Activated T-cell treated with anti-CD3 and anti-CD28 coated beads for 24 hours (primary cell): ENCODE data around the gene KCP.

Experiments
- DNase-seq: peaks from one replicate; pipeline ENCODE4 v3.0.0-alpha.2; 2020; ENCODE audit warnings: low read depth

KCP gene

DNA sequence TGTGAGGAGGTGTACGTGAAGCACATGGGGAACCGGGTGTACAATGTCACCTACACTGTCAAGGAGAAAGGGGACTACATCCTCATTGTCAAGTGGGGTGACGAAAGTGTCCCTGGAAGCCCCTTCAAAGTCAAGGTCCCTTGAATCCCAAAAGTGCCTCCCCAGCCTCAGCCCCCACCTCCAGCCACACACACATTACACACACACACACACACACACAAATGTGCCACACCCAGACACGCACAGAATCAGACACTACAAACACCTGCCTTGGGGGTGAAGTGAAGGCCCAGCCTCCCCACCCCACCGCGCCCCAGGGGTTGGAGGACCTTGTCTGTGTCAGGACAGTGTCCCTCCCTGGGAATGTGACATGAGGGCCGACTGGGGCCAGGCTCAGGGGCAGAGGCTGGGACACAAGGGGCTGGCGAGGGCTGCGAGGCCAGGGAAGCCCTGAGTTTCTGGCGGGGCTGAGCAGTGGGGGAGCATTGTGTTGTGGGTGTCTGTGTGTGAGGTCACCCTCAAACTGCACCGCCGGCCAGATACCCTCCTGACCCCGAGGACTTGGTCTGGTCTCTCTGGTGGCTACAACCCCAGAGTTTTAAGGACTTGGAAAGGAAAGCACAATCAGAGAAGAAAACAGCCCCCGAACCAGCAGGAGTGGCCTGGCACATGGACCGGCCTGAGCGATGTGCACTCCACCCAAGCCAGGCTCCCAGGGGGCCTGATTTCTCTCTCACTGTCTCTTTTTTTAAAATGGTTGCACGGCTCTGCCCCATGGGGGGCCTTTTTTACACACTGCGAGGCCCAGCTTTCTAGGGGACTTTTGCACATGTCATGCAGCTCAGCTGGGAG is 51.9 kb downstream of the KCP start:
- no peak for DNase-seq

DNA sequence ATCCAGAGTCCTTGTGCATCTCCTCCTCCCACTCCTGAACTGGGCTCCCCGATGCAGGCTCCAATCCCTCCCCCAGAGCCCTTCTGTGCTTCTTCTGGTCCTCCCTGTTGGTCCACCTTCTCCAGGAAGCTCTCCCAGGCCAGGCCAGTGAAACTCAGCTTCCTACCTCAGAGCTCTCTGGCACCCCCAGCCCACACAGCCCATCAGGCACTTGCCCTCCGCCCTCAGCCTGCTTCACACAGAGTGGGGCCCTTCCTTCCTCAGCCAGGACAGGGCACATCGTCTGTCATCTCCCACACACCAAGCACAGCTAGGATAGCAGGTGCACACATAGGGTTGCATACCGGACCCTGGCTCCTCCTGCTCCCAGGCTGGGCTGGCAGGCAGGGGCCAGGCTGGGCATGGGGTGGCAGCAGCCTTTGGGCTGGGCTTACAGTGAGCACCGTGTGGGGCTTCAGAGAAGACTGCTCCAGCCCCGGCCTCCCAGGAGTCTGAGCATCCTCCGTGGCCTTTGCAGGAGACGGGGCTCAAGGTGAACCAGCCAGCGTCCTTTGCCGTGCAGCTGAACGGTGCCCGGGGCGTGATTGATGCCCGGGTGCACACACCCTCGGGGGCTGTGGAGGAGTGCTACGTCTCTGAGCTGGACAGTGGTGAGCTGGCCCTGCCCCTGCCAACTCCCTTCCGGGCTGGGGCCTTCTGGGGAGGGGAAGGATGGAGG is 54.3 kb downstream of the KCP start:
- no peak for DNase-seq

DNA sequence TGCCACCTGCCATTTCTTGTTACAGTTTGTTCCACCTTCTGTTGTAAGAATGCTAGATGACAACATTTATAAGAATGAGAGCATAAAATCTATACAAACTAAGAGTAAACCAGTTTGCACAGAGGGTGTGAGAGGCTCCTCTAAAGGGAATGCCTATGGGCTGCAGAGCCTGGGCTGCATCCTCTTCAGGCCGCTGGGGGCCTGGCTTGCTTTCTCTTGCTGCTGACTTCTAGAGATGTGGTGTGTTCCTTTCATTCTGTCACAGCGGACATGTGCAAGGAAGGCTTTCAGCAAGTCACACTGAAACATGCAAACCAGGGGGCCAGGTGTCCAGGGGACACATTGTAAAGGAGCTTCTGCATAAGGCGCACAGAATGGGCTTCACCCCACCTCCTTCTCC is 55.0 kb downstream of the KCP start:
- DNase-seq, result no peak

DNA sequence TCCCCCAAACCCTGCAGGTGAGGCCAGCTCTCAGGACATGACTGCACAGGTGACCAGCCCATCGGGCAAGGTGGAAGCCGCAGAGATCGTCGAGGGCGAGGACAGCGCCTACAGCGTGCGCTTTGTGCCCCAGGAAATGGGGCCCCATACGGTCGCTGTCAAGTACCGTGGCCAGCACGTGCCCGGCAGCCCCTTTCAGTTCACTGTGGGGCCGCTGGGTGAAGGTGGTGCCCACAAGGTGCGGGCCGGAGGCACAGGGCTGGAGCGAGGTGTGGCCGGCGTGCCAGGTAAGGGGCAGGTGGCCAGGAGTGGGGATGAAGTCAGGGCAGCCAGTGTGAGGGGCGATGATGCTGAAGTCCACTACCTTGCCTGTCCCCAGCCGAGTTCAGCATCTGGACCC is 56.1 kb downstream of the KCP start:
- DNase-seq, result no peak

DNA sequence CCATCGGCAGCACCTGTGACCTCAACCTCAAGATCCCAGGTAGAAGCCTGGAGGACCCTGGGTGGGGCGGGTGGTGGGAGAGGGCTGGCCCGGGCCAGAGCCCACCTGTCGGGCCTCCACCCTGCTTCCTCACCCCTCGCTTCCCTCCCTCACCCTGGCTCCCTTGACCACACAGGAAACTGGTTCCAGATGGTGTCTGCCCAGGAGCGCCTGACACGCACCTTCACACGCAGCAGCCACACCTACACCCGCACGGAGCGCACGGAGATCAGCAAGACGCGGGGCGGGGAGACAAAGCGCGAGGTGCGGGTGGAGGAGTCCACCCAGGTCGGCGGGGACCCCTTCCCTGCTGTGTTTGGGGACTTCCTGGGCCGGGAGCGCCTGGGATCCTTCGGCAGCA is 56.7 kb downstream of the KCP start:
- no peak for DNase-seq

DNA sequence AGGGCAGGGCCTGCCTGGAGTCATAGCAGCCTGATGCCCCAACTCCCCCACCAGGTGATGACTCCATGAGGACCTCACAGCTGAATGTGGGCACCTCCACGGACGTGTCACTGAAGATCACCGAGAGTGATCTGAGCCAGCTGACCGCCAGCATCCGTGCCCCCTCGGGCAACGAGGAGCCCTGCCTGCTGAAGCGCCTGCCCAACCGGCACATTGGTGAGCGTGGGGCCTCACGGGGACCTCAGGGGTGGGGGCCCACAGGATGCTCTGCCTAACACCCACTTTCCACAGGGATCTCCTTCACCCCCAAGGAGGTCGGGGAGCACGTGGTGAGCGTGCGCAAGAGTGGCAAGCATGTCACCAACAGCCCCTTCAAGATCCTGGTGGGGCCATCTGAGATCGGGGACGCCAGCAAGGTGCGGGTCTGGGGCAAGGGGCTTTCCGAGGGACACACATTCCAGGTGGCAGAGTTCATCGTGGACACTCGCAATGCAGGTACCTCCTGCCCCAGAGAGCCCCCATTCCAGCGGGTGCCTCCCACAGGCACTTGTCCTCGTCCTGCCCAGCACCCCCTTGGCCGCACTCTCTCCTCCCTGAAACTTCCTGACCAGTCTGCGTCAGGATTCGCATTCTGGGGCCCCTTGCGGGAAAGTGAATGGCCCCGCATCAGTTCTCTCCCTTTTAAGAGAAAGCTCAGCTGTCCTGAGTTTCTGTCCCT is 57.8 kb downstream of the KCP start:
- DNase-seq, result no peak

DNA sequence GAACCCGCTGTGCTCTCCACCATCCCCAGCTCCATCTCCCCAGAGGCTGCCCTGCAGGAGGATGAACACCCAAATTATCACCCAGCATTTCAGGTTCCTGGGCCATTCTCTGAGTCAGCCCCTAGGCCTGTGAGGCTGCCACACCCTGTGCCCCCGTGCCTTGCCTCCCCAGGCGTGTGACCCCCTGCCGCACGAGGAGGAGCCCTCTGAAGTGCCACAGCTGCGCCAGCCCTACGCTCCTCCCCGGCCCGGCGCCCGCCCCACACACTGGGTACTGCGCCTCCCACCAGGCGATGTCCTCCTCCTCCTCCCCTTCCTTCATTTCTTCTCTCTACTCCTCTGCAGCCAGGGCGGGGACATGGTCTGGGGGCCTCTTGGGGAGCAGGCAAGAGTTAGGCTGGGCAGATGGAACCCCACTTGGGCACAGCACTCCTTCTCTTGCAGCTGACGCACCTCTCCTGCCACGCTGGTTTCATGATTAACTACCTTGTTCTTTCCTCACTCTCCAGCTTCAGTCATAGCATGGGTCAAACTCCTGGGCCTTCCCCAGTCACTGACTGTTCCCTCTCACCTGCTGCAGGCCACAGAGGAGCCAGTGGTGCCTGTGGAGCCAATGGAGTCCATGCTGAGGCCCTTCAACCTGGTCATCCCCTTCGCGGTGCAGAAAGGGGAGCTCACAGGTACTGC is 60.6 kb downstream of the KCP start:
- no peak for DNase-seq

DNA sequence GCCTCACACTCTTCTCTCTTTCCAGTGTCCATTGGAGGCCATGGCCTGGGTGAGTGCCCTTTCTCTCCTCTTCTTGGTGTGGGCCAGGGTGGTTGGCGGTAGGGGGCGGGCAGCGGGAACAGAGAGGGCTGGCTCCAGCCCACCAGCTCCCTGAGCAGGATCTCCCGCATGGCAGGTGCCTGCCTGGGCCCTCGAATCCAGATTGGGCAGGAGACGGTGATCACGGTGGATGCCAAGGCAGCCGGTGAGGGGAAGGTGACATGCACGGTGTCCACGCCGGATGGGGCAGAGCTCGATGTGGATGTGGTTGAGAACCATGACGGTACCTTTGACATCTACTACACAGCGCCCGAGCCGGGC is 61.4 kb downstream of the KCP start:
- DNase-seq, result no peak

DNA sequence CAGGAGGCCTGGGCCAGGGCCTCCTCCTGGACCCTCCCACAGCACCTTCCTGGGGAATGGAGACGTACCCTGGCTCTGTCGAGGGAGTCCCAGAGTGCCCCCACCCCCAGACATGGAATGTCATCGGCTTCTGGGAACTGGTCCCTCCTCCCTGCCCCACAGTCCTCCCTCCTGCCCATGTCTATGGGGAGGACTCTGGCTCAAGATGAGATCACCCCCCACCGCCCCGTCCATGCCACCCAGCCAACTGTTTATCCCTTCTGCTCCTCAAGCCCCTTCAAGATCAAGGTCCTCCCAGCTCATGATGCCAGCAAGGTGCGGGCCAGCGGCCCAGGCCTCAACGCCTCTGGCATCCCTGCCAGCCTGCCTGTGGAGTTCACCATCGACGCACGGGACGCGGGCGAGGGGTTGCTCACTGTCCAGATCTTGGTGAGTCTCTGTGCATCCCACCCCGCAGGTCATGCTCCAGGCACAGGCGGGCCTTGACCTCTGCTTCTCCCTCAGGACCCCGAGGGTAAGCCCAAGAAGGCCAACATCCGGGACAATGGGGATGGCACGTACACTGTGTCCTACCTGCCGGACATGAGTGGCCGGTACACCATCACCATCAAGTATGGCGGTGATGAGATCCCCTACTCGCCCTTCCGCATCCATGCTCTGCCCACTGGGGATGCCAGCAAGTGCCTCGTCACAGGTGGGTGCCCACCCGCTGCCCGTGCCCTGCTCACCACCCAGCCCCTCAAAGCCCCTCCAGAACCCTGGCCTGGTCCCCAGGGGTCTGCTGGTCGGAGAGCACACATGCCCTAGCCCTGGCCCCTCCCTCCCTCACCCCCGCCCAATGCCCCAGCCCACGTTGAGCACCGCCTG is 62.0 kb downstream of the KCP start:
- no peak for DNase-seq

DNA sequence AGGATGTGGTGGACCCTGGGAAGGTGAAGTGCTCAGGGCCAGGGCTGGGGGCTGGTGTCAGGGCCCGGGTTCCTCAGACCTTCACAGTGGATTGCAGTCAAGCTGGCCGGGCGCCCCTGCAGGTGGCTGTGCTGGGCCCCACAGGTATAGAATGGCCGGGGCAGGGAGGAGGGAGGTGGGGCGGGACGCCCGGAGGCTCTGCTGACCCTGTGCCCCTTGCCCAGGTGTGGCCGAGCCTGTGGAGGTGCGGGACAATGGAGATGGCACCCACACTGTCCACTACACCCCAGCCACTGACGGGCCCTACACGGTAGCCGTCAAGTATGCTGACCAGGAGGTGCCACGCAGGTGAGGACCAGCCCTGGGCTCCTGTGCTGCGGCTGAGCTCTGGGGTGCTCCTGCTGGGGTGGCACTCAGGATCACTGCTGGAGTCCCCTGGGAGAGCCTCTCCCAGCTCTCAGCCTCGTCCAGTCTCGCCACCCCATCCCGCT is 62.7 kb downstream of the KCP start:
- DNase-seq, result no peak

DNA sequence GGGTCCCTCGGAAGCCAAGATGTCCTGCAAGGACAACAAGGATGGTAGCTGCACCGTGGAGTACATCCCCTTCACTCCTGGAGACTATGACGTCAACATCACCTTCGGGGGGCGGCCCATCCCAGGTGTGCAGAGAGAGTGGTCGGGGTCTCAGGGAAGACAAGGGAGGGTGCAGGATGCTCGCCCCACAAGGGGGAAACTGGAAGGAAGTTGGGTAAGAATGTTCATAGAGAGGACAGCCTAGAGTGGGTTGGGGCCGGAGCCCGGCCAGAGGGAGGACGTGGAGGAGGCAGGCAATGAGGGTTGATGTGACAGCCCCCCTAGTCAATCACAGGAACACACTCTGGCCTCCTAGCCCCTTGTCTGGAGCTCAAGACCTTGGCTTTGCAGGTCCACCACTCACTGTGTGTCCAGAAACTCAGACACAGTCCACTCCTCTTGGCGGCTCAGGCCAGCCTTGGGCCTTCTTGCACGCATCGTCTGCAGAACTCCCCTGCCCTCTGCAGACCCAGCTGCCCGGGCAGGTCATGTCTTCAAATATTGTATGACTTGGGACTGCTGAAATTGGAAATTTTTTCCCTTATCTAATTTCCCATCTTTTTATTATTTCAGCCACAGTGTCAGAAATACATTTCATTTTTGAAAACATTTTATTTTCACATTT is 63.6 kb downstream of the KCP start:
- no peak for DNase-seq

DNA sequence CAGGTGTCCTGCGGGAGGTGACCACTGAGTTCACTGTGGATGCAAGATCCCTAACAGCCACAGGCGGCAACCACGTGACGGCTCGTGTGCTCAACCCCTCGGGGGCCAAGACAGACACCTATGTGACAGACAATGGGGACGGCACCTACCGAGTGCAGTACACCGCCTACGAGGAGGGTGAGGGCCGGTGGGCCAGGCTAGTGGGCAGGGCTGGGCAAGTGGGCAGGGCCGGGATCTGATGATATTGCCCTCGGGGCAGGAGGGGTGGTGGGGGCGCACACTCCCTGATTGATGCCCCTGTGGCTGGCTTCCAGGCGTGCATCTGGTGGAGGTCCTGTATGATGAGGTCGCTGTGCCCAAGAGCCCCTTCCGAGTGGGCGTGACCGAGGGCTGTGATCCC is 64.5 kb downstream of the KCP start:
- DNase-seq, result no peak

DNA sequence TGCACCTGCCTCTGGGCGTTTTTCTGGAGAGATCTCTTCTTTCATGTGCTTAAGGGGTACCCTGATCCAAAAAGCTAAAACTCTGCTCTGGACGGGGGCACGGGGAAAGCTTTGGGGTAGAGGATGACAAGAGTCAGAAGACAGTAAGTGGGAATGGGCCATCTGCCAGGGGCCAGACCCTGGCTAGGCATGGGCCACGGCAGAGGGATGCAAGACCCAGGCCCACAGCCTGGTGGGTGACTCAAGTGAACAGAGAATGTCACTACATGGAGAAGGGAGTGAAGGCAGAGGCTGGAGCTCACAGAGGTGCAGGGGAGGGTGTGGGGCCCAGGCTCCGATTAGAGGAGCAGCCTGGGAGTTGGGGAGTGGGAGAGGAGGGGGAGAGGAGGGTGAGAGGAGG is 65.0 kb downstream of the KCP start:
- no peak for DNase-seq

DNA sequence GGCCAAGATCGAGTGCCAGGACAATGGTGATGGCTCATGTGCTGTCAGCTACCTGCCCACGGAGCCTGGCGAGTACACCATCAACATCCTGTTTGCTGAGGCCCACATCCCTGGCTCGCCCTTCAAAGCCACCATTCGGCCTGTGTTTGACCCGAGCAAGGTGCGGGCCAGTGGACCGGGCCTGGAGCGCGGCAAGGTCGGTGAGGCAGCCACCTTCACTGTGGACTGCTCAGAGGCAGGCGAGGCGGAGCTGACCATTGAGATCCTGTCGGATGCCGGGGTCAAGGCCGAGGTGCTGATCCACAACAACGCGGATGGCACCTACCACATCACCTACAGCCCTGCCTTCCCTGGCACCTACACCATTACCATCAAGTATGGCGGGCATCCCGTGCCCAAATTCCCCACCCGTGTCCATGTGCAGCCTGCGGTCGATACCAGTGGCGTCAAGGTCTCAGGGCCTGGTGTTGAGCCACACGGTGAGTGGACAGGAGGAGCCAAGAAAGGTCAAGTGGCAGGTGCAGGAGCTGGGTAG is 65.7 kb downstream of the KCP start:
- no peak for DNase-seq

DNA sequence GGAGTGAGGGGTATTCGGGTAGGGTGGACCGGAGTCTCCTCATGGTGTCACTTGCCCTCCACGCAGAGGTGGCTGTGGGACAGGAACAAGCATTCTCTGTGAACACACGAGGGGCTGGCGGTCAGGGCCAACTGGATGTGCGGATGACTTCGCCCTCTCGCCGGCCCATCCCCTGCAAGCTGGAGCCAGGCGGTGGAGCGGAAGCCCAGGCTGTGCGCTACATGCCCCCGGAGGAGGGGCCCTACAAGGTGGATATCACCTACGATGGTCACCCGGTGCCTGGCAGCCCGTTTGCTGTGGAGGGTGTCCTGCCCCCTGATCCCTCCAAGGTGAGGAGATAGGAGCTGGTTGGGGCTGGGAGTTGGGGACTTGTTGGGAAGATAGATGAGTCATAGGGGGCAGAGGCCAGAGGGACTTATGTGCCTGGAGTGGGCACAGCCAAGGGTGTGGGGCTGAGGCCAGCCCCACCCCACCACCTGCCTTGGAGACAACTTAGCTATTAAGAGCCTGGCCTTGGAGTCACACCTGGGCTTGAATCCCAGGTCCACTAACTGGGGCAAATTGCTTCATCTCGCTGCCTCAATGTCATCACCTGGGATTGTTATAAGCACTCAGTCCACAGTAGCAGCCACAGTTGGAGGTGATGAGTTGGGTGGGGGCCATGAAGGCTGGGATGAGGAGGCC is 66.4 kb downstream of the KCP start:
- DNase-seq, result no peak

DNA sequence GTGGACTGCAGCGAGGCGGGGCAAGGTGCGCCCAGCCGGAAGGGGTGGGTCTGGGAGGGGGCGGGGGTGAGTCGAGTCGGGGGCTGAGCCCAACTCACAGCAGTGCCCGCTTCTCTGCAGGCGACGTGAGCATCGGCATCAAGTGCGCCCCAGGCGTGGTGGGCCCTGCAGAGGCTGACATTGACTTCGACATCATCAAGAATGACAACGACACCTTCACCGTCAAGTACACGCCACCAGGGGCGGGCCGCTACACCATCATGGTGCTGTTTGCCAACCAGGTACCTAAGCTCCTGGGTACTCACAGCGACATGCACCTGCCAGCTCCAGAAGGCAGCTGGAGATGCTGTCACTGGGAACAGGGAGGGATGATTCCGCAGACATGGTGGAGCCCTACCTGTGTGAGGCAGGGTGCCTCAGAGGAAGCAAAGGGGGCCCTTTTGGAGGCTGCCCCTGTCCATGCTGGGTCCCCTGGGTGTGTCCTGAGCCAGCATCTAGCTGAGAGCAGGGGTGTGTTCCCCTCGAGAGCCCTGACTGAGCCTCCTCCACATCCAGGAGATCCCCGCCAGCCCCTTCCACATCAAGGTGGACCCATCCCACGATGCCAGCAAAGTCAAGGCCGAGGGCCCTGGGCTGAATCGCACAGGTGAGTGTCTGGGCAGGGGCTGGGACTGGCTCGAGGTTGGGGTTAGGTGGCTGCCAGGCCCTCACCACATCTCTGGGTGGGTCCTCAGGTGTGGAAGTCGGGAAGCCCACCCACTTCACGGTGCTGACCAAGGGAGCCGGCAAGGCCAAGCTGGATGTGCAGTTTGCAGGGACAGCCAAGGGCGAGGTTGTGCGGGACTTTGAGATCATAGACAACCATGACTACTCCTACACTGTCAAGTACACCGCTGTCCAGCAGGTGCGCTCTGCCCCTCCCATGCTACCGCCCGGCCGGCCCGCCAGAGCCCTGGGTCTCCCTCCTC is 67.6 kb downstream of the KCP start:
- DNase-seq, result no peak

DNA sequence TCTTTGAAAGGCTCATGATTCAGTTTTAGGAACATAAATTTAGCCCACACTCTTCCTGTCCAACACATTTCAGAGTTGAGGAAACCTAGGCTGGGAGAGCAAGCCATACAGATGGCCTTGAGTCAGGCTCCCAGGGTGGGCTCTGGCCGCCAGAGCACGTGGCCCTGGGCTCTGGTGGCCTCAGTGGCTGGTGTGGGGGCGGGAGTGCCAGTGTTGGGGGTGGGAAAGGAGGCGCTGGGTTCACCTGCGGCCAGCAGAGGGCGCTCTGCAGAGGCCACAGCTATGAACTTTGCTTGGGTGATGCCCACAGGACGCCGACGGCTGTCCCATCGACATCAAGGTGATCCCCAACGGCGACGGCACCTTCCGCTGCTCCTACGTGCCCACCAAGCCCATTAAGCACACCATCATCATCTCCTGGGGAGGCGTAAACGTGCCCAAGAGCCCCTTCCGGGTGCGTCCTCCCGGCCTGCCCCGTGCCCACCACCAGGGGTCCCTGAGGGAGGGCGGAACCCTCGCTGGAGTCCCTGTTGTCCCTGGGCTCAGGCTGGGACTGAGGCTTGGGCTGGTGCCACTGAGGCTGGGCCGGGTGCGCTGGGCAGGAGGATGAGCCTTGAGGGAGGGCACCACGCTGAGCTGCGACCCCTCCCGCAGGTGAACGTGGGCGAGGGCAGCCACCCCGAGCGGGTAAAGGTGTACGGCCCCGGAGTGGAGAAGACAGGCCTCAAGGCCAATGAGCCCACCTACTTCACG is 68.4 kb downstream of the KCP start:
- peak; percentile 39 for DNase-seq

DNA sequence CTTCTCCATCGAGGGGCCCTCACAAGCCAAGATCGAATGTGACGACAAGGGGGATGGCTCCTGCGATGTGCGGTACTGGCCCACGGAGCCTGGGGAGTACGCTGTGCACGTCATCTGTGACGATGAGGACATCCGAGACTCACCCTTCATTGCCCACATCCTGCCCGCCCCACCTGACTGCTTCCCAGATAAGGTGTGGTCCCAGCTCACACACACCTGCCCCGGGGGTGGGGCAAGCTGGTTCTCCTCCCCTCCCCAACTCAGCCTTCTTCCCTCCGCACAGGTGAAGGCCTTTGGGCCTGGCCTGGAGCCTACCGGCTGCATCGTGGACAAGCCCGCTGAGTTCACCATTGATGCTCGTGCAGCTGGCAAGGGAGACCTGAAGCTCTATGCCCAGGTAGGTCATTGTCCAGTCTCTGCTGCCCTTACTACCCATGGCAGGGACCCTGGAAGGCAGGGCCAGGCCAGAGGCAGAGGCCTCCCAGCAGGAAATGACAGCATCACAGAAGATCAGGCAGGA is 69.3 kb downstream of the KCP start:
- no peak for DNase-seq
